GM12891 (cell line): Measurements from ENCODE around the gene ZGRF1. TPM values are rescaled to one million over a fixed set of nuclear protein-coding genes. Genes with fewer than 3 reads are reported as not detected.
"Not testable (repeated sequence)": the region's sequence is repeated elsewhere in the genome, so short reads cannot be mapped to it uniquely, and the experiment has no call there.

Experiments used
- DNase-seq: peaks from one replicate; pipeline ENCODE4 v3.0.0; 2011; ENCODE audit warnings: low spot score; ENCODE audit not compliant: insufficient read length
- FAIRE-seq: peaks from 2 replicates; lab custom pipeline; 2011; peaks lifted over from hg19 to GRCh38; lab: Jason Lieb, UNC
- PAX5 ChIP-seq: IDR thresholded peaks from 2 replicates; pipeline ENCODE4 v1.6.1; 2011; ENCODE audit warnings: low read length, moderate library complexity, mild to moderate bottlenecking; ENCODE audit not compliant: insufficient read depth, severe bottlenecking
- POLR2A ChIP-seq: IDR thresholded peaks from 2 replicates; pipeline ENCODE4 v1.6.1; 2011; ENCODE audit warnings: low read depth, low read length, control low read depth
- POLR2AphosphoS5 ChIP-seq: IDR thresholded peaks from 2 replicates; pipeline ENCODE4 v1.6.1; 2011; ENCODE audit warnings: low read depth, low read length, control low read depth
- POU2F2 ChIP-seq: IDR thresholded peaks from 2 replicates; pipeline ENCODE4 v1.6.1; 2011; ENCODE audit warnings: low read depth, mild to moderate bottlenecking, control low read depth, low read length, moderate library complexity
- SPI1 ChIP-seq: IDR thresholded peaks from 2 replicates; pipeline ENCODE4 v1.6.1; 2011; ENCODE audit warnings: low read depth, low read length, control low read depth
- TAF1 ChIP-seq: IDR thresholded peaks from 2 replicates; pipeline ENCODE4 v1.6.1; 2011; ENCODE audit warnings: low read depth, low read length, control low read depth
- polyA plus RNA-seq: library from polyadenylated mRNA; unstranded; fragments of >200 nt; gene quantifications from one replicate; pipeline ENCODE4 v1.2.1, GENCODE V29; 2012; ENCODE audit warnings: low read depth, missing spikeins, inconsistent platforms; ENCODE audit not compliant: missing spikeins

ZGRF1 gene
- 6.9 TPM for polyA plus RNA-seq

GRCh38 chr4:112636688-112637551 lies at the start of gene ZGRF1, which contains the start of gene LARP7:
Gene ZGRF1, minus strand, starts transcription at chr4:112636909. Its CDS starts 3,733 bp downstream, at chr4:112633176.
Gene LARP7, plus strand, starts transcription at chr4:112637143. Its CDS starts 7,527 bp downstream, at chr4:112644670.
- DNase-seq (peak; percentile 62), FAIRE-seq (peak; percentile 98)
- TF ChIP-seq POLR2AphosphoS5 (peak; percentile 65), POU2F2 (peak; percentile 33; the same call in 1 of the 2 replicates), POLR2A (peak; percentile 67; the same call in 1 of the 2 replicates), SPI1 (peak; percentile 50), PAX5 (no peak), TAF1 (0 out of 2 replicates have a peak, but pooled peaks have one; percentile 25)

GRCh38 chr4:112680996-112681395 lies 44.3 kb upstream of the ZGRF1 start:
- FAIRE-seq = no peak
- DNase-seq = no peak

GRCh38 chr4:112677519-112678091 lies 40.9 kb upstream of the ZGRF1 start:
- DNase-seq (no peak), FAIRE-seq (peak; percentile 47)
- TF ChIP-seq TAF1 (no peak), POLR2AphosphoS5 (no peak), SPI1 (no peak), POLR2A (no peak), PAX5 (no peak), POU2F2 (no peak)

More at GRCh38 chr4:112680996-112681395, 44.3 kb upstream of the ZGRF1 start:
- TF ChIP-seq TAF1 (no peak), POU2F2 (no peak), POLR2AphosphoS5 (no peak), POLR2A (no peak), SPI1 (no peak), PAX5 (no peak)

GRCh38 chr4:112674376-112674775 lies 37.7 kb upstream of the ZGRF1 start:
- FAIRE-seq (no peak), DNase-seq (no peak)
- TF ChIP-seq POLR2AphosphoS5 (no peak), SPI1 (0 out of 2 replicates have a peak, but pooled peaks have one; percentile 29), TAF1 (no peak), PAX5 (no peak)

- FAIRE-seq = no peak
- TF ChIP-seq POU2F2 (no peak), POLR2AphosphoS5 (no peak), POLR2A (no peak), PAX5 (no peak), SPI1 (no peak), TAF1 (no peak)
- no peak for DNase-seq
Measured at GRCh38 chr4:112673686-112674085, 37.0 kb upstream of the ZGRF1 start.

GRCh38 chr4:112673076-112673475 lies 36.4 kb upstream of the ZGRF1 start:
- TF ChIP-seq POLR2AphosphoS5 = no peak
- TF ChIP-seq POLR2A = no peak
- no peak for TF ChIP-seq TAF1
- TF ChIP-seq SPI1 = no peak
- no peak for TF ChIP-seq PAX5
- no peak for TF ChIP-seq POU2F2
- FAIRE-seq = no peak
- DNase-seq = no peak

GRCh38 chr4:112668131-112668530 lies 31.4 kb upstream of the ZGRF1 start:
- DNase-seq = no peak
- no peak for FAIRE-seq
- TF ChIP-seq PAX5 (no peak), POU2F2 (no peak), TAF1 (no peak), POLR2A (no peak)

GRCh38 chr4:112664611-112665010 lies 27.9 kb upstream of the ZGRF1 start:
- DNase-seq (no peak), FAIRE-seq (peak; percentile 50)
- TF ChIP-seq POU2F2 (no peak), TAF1 (no peak), POLR2AphosphoS5 (no peak), POLR2A (no peak), PAX5 (no peak), SPI1 (no peak)

GRCh38 chr4:112656115-112656514 lies 19.4 kb upstream of the ZGRF1 start:
- DNase-seq, FAIRE-seq: not testable (repeated sequence)

GRCh38 chr4:112655270-112655669 lies 18.6 kb upstream of the ZGRF1 start:
- TF ChIP-seq PAX5 = no peak
- no peak for TF ChIP-seq POU2F2
- TF ChIP-seq POLR2AphosphoS5 = no peak
- TF ChIP-seq POLR2A = no peak
- TF ChIP-seq SPI1 = no peak
- TF ChIP-seq TAF1 = no peak
- FAIRE-seq (peak; percentile 41), DNase-seq (no peak)
